ENCODE data around the gene UBAC2.

DNA sequence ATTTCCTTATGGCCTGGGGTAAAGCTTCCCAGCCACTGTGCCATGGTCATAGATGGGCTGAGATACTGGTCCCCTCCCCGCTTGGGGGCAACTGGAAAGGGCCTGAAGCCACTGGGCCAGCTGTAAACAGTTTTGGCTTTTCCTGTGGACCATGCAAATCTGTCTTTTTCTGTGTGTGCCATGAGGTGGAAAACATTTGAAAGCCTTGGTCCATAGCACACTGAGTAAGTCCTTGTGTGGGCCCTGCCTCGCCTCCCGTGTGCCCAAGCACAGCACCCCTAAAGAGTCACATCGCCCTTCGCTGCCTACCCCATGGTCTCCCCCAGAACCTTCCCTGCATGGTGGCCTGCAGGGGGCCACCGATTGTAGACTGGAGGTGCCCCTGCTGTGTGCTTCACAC, 158.9 kb downstream of the UBAC2 start:
- TF ChIP-seq, protein P1, sequence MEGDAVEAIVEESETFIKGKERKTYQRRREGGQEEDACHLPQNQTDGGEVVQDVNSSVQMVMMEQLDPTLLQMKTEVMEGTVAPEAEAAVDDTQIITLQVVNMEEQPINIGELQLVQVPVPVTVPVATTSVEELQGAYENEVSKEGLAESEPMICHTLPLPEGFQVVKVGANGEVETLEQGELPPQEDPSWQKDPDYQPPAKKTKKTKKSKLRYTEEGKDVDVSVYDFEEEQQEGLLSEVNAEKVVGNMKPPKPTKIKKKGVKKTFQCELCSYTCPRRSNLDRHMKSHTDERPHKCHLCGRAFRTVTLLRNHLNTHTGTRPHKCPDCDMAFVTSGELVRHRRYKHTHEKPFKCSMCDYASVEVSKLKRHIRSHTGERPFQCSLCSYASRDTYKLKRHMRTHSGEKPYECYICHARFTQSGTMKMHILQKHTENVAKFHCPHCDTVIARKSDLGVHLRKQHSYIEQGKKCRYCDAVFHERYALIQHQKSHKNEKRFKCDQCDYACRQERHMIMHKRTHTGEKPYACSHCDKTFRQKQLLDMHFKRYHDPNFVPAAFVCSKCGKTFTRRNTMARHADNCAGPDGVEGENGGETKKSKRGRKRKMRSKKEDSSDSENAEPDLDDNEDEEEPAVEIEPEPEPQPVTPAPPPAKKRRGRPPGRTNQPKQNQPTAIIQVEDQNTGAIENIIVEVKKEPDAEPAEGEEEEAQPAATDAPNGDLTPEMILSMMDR (IDR thresholded peaks at IDR 0.05): no peak
- no peak for TF ChIP-seq EZH2phosphoT487 (IDR thresholded peaks at IDR 0.05)

Measured in neural progenitor cell (in vitro differentiated cells).